Sigmoid colon (tissue), 4 donors: Measurements from ENCODE around the gene CDRT4.

Experiments
- POLR2A ChIP-seq, 2 donors: fragments of 450-650 bp; IDR thresholded peaks; one replicate each; pipeline ENCODE4 v1.6.1; 2016; ENCODE audit warnings: antibody characterized with exemption in 2 of 2, mild to moderate bottlenecking in 2 of 2, moderate library complexity in 2 of 2
- POLR2AphosphoS5 ChIP-seq, 4 donors: sonication (generic); formaldehyde crosslinking; IDR thresholded peaks; one replicate each; pipeline ENCODE4 v1.6.1; 2017; ENCODE audit warnings: antibody characterized with exemption in 4 of 4
- TF ChIP-seq, protein P1 (sequence below), 4 experiments: fragments of 450-650 bp in 3 of 4; fragments of 200-600 bp in 1 of 4; IDR thresholded peaks; one replicate each; pipeline ENCODE4 v1.5.1; 2016 to 2019; ENCODE audit warnings: antibody characterized with exemption in 4 of 4, mild to moderate bottlenecking in 3 of 4, moderate library complexity in 2 of 4

DNA sequence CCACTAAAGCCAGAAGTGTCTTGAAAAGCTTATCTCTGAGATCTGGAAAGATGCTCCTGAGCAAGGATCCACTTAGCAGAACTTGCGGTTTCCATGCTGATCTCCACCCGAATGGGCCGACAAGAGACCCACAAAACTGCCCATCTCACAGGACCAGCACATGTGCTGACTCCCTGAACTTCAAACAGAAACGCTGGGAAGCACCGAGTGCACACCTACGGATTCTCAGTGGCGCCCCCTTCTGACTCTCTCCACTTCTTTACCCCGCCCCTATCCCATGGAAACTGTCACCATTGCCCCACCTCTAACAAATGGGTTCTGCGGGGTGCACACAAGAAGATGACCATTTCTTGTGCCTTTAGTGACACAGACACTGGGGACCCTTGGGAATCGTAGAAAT, 21.4 kb downstream of the CDRT4 start:
- TF ChIP-seq POLR2AphosphoS5 (IDR thresholded peaks at IDR 0.05): no peak
- no peak for TF ChIP-seq POLR2A (IDR thresholded peaks at IDR 0.05)
- TF ChIP-seq, protein P1, sequence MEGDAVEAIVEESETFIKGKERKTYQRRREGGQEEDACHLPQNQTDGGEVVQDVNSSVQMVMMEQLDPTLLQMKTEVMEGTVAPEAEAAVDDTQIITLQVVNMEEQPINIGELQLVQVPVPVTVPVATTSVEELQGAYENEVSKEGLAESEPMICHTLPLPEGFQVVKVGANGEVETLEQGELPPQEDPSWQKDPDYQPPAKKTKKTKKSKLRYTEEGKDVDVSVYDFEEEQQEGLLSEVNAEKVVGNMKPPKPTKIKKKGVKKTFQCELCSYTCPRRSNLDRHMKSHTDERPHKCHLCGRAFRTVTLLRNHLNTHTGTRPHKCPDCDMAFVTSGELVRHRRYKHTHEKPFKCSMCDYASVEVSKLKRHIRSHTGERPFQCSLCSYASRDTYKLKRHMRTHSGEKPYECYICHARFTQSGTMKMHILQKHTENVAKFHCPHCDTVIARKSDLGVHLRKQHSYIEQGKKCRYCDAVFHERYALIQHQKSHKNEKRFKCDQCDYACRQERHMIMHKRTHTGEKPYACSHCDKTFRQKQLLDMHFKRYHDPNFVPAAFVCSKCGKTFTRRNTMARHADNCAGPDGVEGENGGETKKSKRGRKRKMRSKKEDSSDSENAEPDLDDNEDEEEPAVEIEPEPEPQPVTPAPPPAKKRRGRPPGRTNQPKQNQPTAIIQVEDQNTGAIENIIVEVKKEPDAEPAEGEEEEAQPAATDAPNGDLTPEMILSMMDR (IDR thresholded peaks at IDR 0.05): no peak
